ENCODE measurements around the gene TASP1. TPM values are rescaled to one million over a fixed set of nuclear protein-coding genes. Genes with fewer than 3 reads are reported as not detected.
"Not testable (repeated sequence)": the region's sequence is repeated elsewhere in the genome, so short reads cannot be mapped to it uniquely, and the experiment has no call there.

The TASP1 gene
- polyA plus RNA-seq, 3 donors, result 2.3 to 3.3 (median 2.6) TPM

GRCh38 chr20:13626724-13627123, 12.0 kb downstream of the TASP1 start:
- no peaks in the 10 kb centered on the region for H3K4me1 ChIP-seq (ENCODE audit: control insufficient read depth in 1 of 2, insufficient read depth in 2 of 2, low read length in 2 of 2)
- WGBS (ENCODE audit: insufficient coverage), result no CpG with 5 or more reads among the region's 1 CpG
- H2AFZ ChIP-seq (ENCODE audit: insufficient read depth, low read depth, low read length, poor library complexity, severe bottlenecking), result no peak overlapping the region
- Mint-ChIP-seq H3K27me3 (ENCODE audit: low read depth in 3 of 3) (no peaks in the 10 kb centered on the region), H3K27ac (no peak overlapping the region), H3K4me1 (no peaks in the 10 kb centered on the region), H3K36me3 (peaks cover 25 to 40% of the 10 kb centered on the region in 2 donors), H3K4me3 (no peak overlapping the region), H3K9me3 (no peaks in the 10 kb centered on the region)
- peaks cover 0 to 14% of the 10 kb centered on the region in 2 donors for H3K36me3 ChIP-seq (replicated peaks in 1 of 2; ENCODE audit: control insufficient read depth in 1 of 2, insufficient read depth in 2 of 2, low read length in 2 of 2)
- H4K20me1 ChIP-seq (ENCODE audit: insufficient read depth, low read length), result no peaks in the 10 kb centered on the region
- no peak for TF ChIP-seq CTCF (IDR thresholded peaks at IDR 0.05)
- no peak overlapping the region for H3K9ac ChIP-seq (ENCODE audit: insufficient read depth, low read length, poor library complexity, severe bottlenecking)
- no peaks in the 10 kb centered on the region for H3K27me3 ChIP-seq (ENCODE audit: control insufficient read depth in 2 of 2, insufficient read depth in 2 of 2, low read length in 2 of 2)
- DNase-seq, result no peak
- intact Hi-C loops (cut with micrococcal nuclease), result no loop called here
- H3K4me2 ChIP-seq (replicated peaks; ENCODE audit: extremely low read depth, low read length, poor library complexity, severe bottlenecking), result no peak overlapping the region
- no peaks in the 10 kb centered on the region for H3K9me3 ChIP-seq (replicated peaks in 1 of 2; ENCODE audit: control insufficient read depth in 1 of 2, insufficient read depth in 1 of 2, low read length in 2 of 2)
- H3K27ac ChIP-seq (ENCODE audit: low read depth in 1 of 2, low read length in 2 of 2), result no peak overlapping the region
- no peak overlapping the region for H3K4me3 ChIP-seq (replicated peaks in 1 of 3; ENCODE audit: low read depth in 2 of 3, low read length in 3 of 3)
- H3K79me2 ChIP-seq (ENCODE audit: insufficient read depth, low read length), result no peaks in the 10 kb centered on the region

- peak overlapping the region in 1 of 7 donors; percentile 30 for H3K27ac Mint-ChIP-seq
- H3K4me3 Mint-ChIP-seq, result no peak overlapping the region
- TF ChIP-seq CTCF (IDR thresholded peaks at IDR 0.05), result no peak
- H2AFZ ChIP-seq (ENCODE audit: insufficient read depth, low read depth, low read length, poor library complexity, severe bottlenecking), result no peak overlapping the region
- H3K4me3 ChIP-seq (replicated peaks in 1 of 3; ENCODE audit: low read depth in 2 of 3, low read length in 3 of 3), result no peak overlapping the region
- intact Hi-C loops (cut with micrococcal nuclease), result no loop called here
- no peaks in the 10 kb centered on the region for H3K4me1 ChIP-seq (ENCODE audit: control insufficient read depth in 1 of 2, insufficient read depth in 2 of 2, low read length in 2 of 2)
- peaks cover 25 to 40% of the 10 kb centered on the region in 2 donors for H3K36me3 Mint-ChIP-seq
- H3K4me1 Mint-ChIP-seq, result no peaks in the 10 kb centered on the region
- H3K27me3 ChIP-seq (ENCODE audit: control insufficient read depth in 2 of 2, insufficient read depth in 2 of 2, low read length in 2 of 2), result no peaks in the 10 kb centered on the region
- no peak overlapping the region for H3K27ac ChIP-seq (ENCODE audit: low read depth in 1 of 2, low read length in 2 of 2)
- no peaks in the 10 kb centered on the region for H3K9me3 Mint-ChIP-seq
- H3K4me2 ChIP-seq (replicated peaks; ENCODE audit: extremely low read depth, low read length, poor library complexity, severe bottlenecking), result no peak overlapping the region
- H3K9ac ChIP-seq (ENCODE audit: insufficient read depth, low read length, poor library complexity, severe bottlenecking), result no peak overlapping the region
- no peaks in the 10 kb centered on the region for H4K20me1 ChIP-seq (ENCODE audit: insufficient read depth, low read length)
- no peaks in the 10 kb centered on the region for H3K79me2 ChIP-seq (ENCODE audit: insufficient read depth, low read length)
- WGBS (ENCODE audit: insufficient coverage), result 77% methylated on average over 3 of the region's 6 CpGs
- DNase-seq, result no peak
- H3K27me3 Mint-ChIP-seq (ENCODE audit: low read depth in 3 of 3), result no peaks in the 10 kb centered on the region
- H3K36me3 ChIP-seq (replicated peaks in 1 of 2; ENCODE audit: control insufficient read depth in 1 of 2, insufficient read depth in 2 of 2, low read length in 2 of 2), result peaks cover 0 to 14% of the 10 kb centered on the region in 2 donors
- no peaks in the 10 kb centered on the region for H3K9me3 ChIP-seq (replicated peaks in 1 of 2; ENCODE audit: control insufficient read depth in 1 of 2, insufficient read depth in 1 of 2, low read length in 2 of 2)
These were observed 13.3 kb downstream of the TASP1 start for GRCh38 chr20:13625304-13625979.

GRCh38 chr20:13619415-13619814, 19.3 kb downstream of the TASP1 start:
- H3K4me1 Mint-ChIP-seq; H3K27ac Mint-ChIP-seq; H3K4me3 ChIP-seq (replicated peaks in 1 of 3; ENCODE audit: low read depth in 2 of 3, low read length in 3 of 3); H3K79me2 ChIP-seq (ENCODE audit: insufficient read depth, low read length); H3K4me1 ChIP-seq (ENCODE audit: control insufficient read depth in 1 of 2, insufficient read depth in 2 of 2, low read length in 2 of 2); intact Hi-C loops (cut with micrococcal nuclease); H3K9me3 ChIP-seq (replicated peaks in 1 of 2; ENCODE audit: control insufficient read depth in 1 of 2, insufficient read depth in 1 of 2, low read length in 2 of 2); H3K36me3 ChIP-seq (replicated peaks in 1 of 2; ENCODE audit: control insufficient read depth in 1 of 2, insufficient read depth in 2 of 2, low read length in 2 of 2); H3K4me2 ChIP-seq (replicated peaks; ENCODE audit: extremely low read depth, low read length, poor library complexity, severe bottlenecking); H3K4me3 Mint-ChIP-seq; H3K27ac ChIP-seq (ENCODE audit: low read depth in 1 of 2, low read length in 2 of 2); H3K9ac ChIP-seq (ENCODE audit: insufficient read depth, low read length, poor library complexity, severe bottlenecking); H3K27me3 Mint-ChIP-seq (ENCODE audit: low read depth in 3 of 3); DNase-seq; H3K27me3 ChIP-seq (ENCODE audit: control insufficient read depth in 2 of 2, insufficient read depth in 2 of 2, low read length in 2 of 2); H4K20me1 ChIP-seq (ENCODE audit: insufficient read depth, low read length); H3K9me3 Mint-ChIP-seq; H2AFZ ChIP-seq (ENCODE audit: insufficient read depth, low read depth, low read length, poor library complexity, severe bottlenecking): not testable (repeated sequence)
- WGBS (ENCODE audit: insufficient coverage), result 100% methylated on average over 1 of the region's 1 CpG
- peaks cover 24 to 29% of the 10 kb centered on the region in 2 donors for H3K36me3 Mint-ChIP-seq
